Measurements from ENCODE around the gene GPR21. TPM values are rescaled to one million over a fixed set of nuclear protein-coding genes. Genes with fewer than 3 reads are reported as not detected.

Gene GPR21
- total and polyA plus RNA-seq, 4 donors, result 0.03 to 6.1 (median 3.7) TPM; not detected in 1

DNA sequence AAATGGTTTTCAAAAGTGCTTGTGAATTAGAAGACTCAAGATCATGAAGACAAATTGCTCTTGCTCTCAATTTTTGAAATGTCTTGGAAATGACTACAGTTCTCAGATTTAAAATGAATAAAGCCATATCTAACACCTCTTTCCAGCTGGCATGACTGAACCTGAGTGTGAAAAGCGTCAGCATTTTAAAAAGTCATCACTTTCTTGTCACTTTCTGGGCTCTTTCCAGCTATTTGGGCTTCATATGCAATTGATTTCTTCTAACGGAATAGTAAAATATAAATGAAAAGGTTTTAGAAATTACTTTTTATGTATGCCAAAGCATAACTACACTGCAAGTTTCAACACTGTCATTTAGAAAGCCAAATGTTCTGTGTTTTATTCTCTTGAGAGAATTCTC lies 2.3 kb downstream of the GPR21 start:
- no peak for DNase-seq
- TF ChIP-seq, protein P1, sequence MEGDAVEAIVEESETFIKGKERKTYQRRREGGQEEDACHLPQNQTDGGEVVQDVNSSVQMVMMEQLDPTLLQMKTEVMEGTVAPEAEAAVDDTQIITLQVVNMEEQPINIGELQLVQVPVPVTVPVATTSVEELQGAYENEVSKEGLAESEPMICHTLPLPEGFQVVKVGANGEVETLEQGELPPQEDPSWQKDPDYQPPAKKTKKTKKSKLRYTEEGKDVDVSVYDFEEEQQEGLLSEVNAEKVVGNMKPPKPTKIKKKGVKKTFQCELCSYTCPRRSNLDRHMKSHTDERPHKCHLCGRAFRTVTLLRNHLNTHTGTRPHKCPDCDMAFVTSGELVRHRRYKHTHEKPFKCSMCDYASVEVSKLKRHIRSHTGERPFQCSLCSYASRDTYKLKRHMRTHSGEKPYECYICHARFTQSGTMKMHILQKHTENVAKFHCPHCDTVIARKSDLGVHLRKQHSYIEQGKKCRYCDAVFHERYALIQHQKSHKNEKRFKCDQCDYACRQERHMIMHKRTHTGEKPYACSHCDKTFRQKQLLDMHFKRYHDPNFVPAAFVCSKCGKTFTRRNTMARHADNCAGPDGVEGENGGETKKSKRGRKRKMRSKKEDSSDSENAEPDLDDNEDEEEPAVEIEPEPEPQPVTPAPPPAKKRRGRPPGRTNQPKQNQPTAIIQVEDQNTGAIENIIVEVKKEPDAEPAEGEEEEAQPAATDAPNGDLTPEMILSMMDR (IDR thresholded peaks at IDR 0.05; ENCODE audit: control extremely low read depth, extremely low read depth), result no peak
- H3K4me1 ChIP-seq (ENCODE audit: control insufficient read depth in 5 of 5, insufficient read depth in 5 of 5, low read length in 5 of 5), result peaks cover 0 to 11% (median 6%) of the 10 kb centered on the region in 5 donors
- no peak for ATAC-seq (ENCODE audit: insufficient read depth, low FRiP score)
- no peak overlapping the region for H3K27ac ChIP-seq (ENCODE audit: low read depth in 1 of 2, low read length in 1 of 2)
- H3K9ac ChIP-seq (ENCODE audit: insufficient read depth in 1 of 2, low read length in 2 of 2), result no peak overlapping the region
- WGBS, 2 donors, result 63 to 78% methylated on average over 2 of the region's 2 CpGs
- H3K27me3 ChIP-seq (ENCODE audit: control insufficient read depth in 3 of 3, insufficient read depth in 3 of 3, low read length in 2 of 3), result no peaks in the 10 kb centered on the region
- H3K9me3 ChIP-seq (ENCODE audit: control insufficient read depth in 4 of 4, insufficient read depth in 3 of 4, low read length in 3 of 4), result no peaks in the 10 kb centered on the region
- H3K36me3 ChIP-seq (ENCODE audit: control insufficient read depth in 4 of 4, insufficient read depth in 4 of 4, low read length in 4 of 4), result peaks cover under 1 to 8% (median 5%) of the 10 kb centered on the region in 4 donors
- H3K4me3 ChIP-seq, result no peak overlapping the region

DNA sequence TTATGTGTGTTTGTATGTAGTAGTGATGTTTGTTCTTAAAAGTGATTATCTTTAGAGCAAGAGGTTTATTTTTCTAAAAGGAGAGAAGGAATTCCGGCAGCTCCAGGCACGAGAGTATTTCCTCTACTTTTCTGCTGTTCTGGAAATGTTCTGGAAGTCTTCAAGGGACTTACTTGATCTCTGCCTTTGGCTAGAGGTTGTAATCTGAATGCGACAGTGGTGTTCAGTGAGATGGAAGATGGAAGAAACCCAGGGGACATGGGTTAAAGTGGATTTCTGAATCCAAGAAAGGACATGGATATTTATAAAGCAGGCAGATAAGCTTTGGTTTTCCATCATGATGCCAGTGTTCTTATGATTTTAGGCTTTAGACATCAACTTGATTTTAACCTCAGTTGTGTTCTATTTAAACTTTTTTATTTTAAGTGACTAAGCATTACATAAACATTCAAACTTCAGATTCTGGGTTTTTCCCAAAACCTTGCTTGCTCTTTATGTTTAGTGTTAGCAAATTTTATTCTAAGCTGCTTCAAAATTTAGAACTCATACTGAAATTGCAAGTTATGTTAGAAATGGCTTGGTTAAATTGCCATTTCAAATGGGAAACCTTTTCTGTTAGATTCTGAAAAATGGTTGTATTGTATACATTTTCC lies 3.6 kb downstream of the GPR21 start:
- TF ChIP-seq, protein P1 (IDR thresholded peaks at IDR 0.05; ENCODE audit: control extremely low read depth, extremely low read depth), result no peak
- no peaks in the 10 kb centered on the region for H3K9me3 ChIP-seq (ENCODE audit: control insufficient read depth in 4 of 4, insufficient read depth in 3 of 4, low read length in 3 of 4)
- H3K9ac ChIP-seq (ENCODE audit: insufficient read depth in 1 of 2, low read length in 2 of 2), result no peak overlapping the region
- ATAC-seq (ENCODE audit: insufficient read depth, low FRiP score) (no peak), DNase-seq (no peak)
- H3K4me1 ChIP-seq (ENCODE audit: control insufficient read depth in 5 of 5, insufficient read depth in 5 of 5, low read length in 5 of 5), result peaks cover 0 to 11% (median 6%) of the 10 kb centered on the region in 5 donors
- H3K27me3 ChIP-seq (ENCODE audit: control insufficient read depth in 3 of 3, insufficient read depth in 3 of 3, low read length in 2 of 3), result no peaks in the 10 kb centered on the region
- WGBS, 2 donors, result 47 to 57% methylated on average over 3 of the region's 3 CpGs
- H3K4me3 ChIP-seq, result no peak overlapping the region
- H3K27ac ChIP-seq (ENCODE audit: low read depth in 1 of 2, low read length in 1 of 2), result no peak overlapping the region
- peaks cover 1 to 13% (median 6%) of the 10 kb centered on the region in 4 donors for H3K36me3 ChIP-seq (ENCODE audit: control insufficient read depth in 4 of 4, insufficient read depth in 4 of 4, low read length in 4 of 4)

DNA sequence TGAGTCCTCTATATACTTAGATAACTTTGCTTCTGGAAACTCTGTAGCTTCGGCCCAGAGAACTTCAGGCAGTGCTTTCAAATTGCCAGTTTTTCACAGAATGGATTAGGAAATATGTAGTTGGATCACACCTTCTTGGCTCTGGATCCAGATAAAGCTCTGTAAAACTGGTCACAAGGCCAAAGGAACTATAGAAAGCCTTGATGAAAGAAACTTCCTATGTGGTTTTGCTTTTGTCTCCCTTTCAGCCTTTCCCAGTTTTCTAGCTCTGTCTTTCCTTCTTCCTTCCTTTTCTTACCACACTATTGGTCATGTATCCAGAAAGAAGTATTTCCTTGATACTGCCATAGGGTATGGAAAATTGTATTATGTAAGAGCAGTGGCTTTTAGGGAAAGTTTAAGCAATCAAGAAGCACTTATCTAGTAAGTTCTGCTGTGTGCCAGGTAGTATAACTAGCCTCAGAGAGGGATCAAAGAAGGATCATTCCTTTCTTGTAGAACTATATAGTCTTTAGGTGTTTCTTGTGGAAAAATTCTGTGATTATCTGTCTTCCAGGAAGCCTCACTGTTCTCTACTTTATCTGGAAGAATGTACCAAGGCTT lies 6.3 kb downstream of the GPR21 start:
- Histone ChIP-seq H3K27ac (ENCODE audit: low read depth in 1 of 2, low read length in 1 of 2) (no peak overlapping the region), H3K36me3 (ENCODE audit: control insufficient read depth in 4 of 4, insufficient read depth in 4 of 4, low read length in 4 of 4) (peaks cover 1 to 10% (median 5%) of the 10 kb centered on the region in 4 donors), H3K9ac (ENCODE audit: insufficient read depth in 1 of 2, low read length in 2 of 2) (no peak overlapping the region), H3K27me3 (ENCODE audit: control insufficient read depth in 3 of 3, insufficient read depth in 3 of 3, low read length in 2 of 3) (no peaks in the 10 kb centered on the region), H3K4me3 (no peak overlapping the region), H3K9me3 (ENCODE audit: control insufficient read depth in 4 of 4, insufficient read depth in 3 of 4, low read length in 3 of 4) (peaks cover 0 to 3% (median 0%) of the 10 kb centered on the region in 4 donors), H3K4me1 (ENCODE audit: control insufficient read depth in 5 of 5, insufficient read depth in 5 of 5, low read length in 5 of 5) (peaks cover 0 to 6% (median 3%) of the 10 kb centered on the region in 5 donors)
- ATAC-seq (ENCODE audit: insufficient read depth, low FRiP score) (no peak), DNase-seq (no peak)
- TF ChIP-seq, protein P1 (IDR thresholded peaks at IDR 0.05; ENCODE audit: control extremely low read depth, extremely low read depth), result no peak
- 51 to 53% methylated on average over 1 of the region's 1 CpG for WGBS, 2 donors
